Non-pigmented ciliary epithelial cell (primary cell): ENCODE data around the gene GJB3.

ENCODE experiments used
- DNase-seq: peaks from one replicate; pipeline ENCODE4 v3.0.0-alpha.2; 2010; ENCODE audit warnings: low read depth

The GJB3 gene

GRCh38 chr1:34825455-34826091 is 44.6 kb downstream of the GJB3 start:
- DNase-seq = no peak

GRCh38 chr1:34827341-34827941 is 46.4 kb downstream of the GJB3 start:
- no peak for DNase-seq

GRCh38 chr1:34828611-34829010 is 47.6 kb downstream of the GJB3 start:
- DNase-seq = no peak

- DNase-seq = no peak
Observed at GRCh38 chr1:34829250-34829649, 48.2 kb downstream of the GJB3 start.

GRCh38 chr1:34831721-34832246 is 50.8 kb downstream of the GJB3 start:
- DNase-seq = no peak

- no peak for DNase-seq
Observed at GRCh38 chr1:34833711-34834110, 52.7 kb downstream of the GJB3 start.
